OCI-LY1 (cell line): Measurements from ENCODE around the gene FNIP1.

Experiments
- H2AFZ ChIP-seq: fragments of 200-600 bp; sonication (generic), shearing (Covaris generic); 2 replicates; pipeline ENCODE4 v1.6.0; 2014; ENCODE audit warnings: antibody characterized with exemption, mild to moderate bottlenecking, low read length
- H3F3A ChIP-seq: fragments of 200-600 bp; sonication (generic), shearing (Covaris generic); 2 replicates; pipeline ENCODE4 v1.6.0; 2014; ENCODE audit warnings: mild to moderate bottlenecking, antibody characterized with exemption, low read length, moderate library complexity; ENCODE audit not compliant: insufficient read depth
- H3K27ac ChIP-seq: fragments of 200-600 bp; sonication (generic); 2 replicates; pipeline ENCODE4 v1.5.1; 2014; ENCODE audit warnings: low read length, mixed run types, mild to moderate bottlenecking, low read depth; ENCODE audit not compliant: poor library complexity, severe bottlenecking
- H3K27me3 ChIP-seq: fragments of 200-600 bp; sonication (generic); 2 replicates; pipeline ENCODE4 v1.6.0; 2014; ENCODE audit warnings: antibody characterized with exemption, mild to moderate bottlenecking, low read length, moderate library complexity; ENCODE audit not compliant: insufficient read depth
- H3K36me3 ChIP-seq: fragments of 200-600 bp; sonication (generic); 2 replicates; pipeline ENCODE4 v1.6.1; 2014; ENCODE audit warnings: mild to moderate bottlenecking, antibody characterized with exemption, low read length, moderate library complexity, mixed read lengths; ENCODE audit not compliant: insufficient read depth
- H3K4me1 ChIP-seq: fragments of 200-600 bp; sonication (generic); 2 replicates; pipeline ENCODE4 v1.5.1; 2014; ENCODE audit warnings: mild to moderate bottlenecking, low read length, moderate library complexity; ENCODE audit not compliant: insufficient read depth, severe bottlenecking
- H3K4me2 ChIP-seq: fragments of 200-600 bp; sonication (generic), shearing (Covaris generic); 2 replicates; pipeline ENCODE4 v1.6.1; 2014; ENCODE audit warnings: low read length
- H3K4me3 ChIP-seq: fragments of 200-600 bp; sonication (generic); 2 replicates; pipeline ENCODE4 v1.5.1; 2014; ENCODE audit warnings: low read length, low read depth, mild to moderate bottlenecking, mixed read lengths; ENCODE audit not compliant: poor library complexity, severe bottlenecking
- H3K79me2 ChIP-seq: fragments of 200-600 bp; shearing (Covaris generic); 2 replicates; pipeline ENCODE4 v1.6.1; 2016; ENCODE audit warnings: mixed run types, low read length, mixed read lengths; ENCODE audit not compliant: insufficient read depth
- H3K9ac ChIP-seq: fragments of 200-600 bp; sonication (generic), shearing (Covaris generic); 2 replicates; pipeline ENCODE4 v1.6.1; 2014; ENCODE audit warnings: mild to moderate bottlenecking, low read length, mixed read lengths
- H3K9me2 ChIP-seq: fragments of 200-600 bp; sonication (generic), shearing (Covaris generic); 2 replicates; pipeline ENCODE4 v1.6.1; 2014; ENCODE audit warnings: low read depth, mild to moderate bottlenecking, low read length, mixed read lengths
- H3K9me3 ChIP-seq: fragments of 200-600 bp; shearing (Covaris generic); 2 replicates; pipeline ENCODE4 v1.6.1; 2014; ENCODE audit warnings: low read length, mixed read lengths
- H4K20me1 ChIP-seq: fragments of 200-600 bp; sonication (generic), shearing (Covaris generic); 2 replicates; pipeline ENCODE4 v1.6.0; 2016; ENCODE audit warnings: mild to moderate bottlenecking, low read length; ENCODE audit not compliant: insufficient read depth
- EZH2 ChIP-seq: fragments of 200-600 bp; sonication (generic), shearing (Covaris generic); IDR thresholded peaks from 2 replicates; pipeline ENCODE4 v1.8.0; 2017; ENCODE audit warnings: borderline replicate concordance, mixed run types, mild to moderate bottlenecking, antibody characterized with exemption, low read length, moderate library complexity, mixed read lengths
- TF ChIP-seq, protein P1 (sequence below): fragments of 200-600 bp; sonication (generic), shearing (Covaris generic); IDR thresholded peaks from 2 replicates; pipeline ENCODE4 v1.5.1; 2017; ENCODE audit warnings: mild to moderate bottlenecking, antibody characterized with exemption, low read length, moderate library complexity, mixed read lengths

Gene FNIP1

DNA sequence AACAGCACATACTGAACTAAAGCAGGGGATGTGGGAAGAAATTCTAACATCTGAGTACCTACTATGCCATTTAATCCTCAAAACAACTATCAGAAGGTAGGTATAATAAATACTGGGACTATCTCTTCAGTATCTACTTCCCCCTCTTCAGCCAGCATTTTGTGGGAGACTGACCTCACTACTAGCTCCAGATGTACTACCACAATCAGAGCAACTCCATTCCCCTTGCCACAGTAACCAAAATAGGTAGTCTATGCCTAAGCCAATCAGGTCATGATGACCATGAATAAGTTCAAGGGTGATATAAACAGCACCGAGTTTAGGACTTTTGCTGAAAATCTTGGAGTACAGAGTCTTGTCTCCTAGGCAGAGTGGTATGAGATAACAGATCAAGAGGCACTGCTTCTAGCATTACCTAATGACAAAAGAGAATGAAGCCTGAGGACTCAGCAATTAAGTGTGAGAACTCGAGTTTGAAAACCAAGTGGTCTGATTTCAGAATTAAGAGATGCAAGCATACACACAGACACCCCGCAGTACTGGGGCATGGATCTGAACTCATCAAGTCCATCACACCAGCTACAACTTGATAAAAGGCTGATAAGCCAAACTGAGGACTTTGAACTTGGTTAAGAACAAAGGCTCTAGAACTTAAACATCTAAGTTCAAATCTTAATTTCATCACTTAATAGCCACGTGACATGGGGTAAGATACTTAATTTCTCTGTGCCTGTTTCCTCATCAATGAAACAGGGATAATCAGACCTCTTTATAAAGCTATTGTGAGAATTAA, 9.7 kb downstream of the FNIP1 start:
- no peak overlapping the region for H3K4me2 ChIP-seq
- peaks cover 9% of the 10 kb centered on the region for H3K36me3 ChIP-seq
- peaks cover 93% of the 10 kb centered on the region for H3K79me2 ChIP-seq
- H3K27me3 ChIP-seq = no peaks in the 10 kb centered on the region
- H3K4me1 ChIP-seq = peaks cover 6% of the 10 kb centered on the region
- no peaks in the 10 kb centered on the region for H3K9me2 ChIP-seq
- H3K4me3 ChIP-seq = no peak overlapping the region
- no peak overlapping the region for H2AFZ ChIP-seq
- TF ChIP-seq EZH2 = no peak
- TF ChIP-seq, protein P1, sequence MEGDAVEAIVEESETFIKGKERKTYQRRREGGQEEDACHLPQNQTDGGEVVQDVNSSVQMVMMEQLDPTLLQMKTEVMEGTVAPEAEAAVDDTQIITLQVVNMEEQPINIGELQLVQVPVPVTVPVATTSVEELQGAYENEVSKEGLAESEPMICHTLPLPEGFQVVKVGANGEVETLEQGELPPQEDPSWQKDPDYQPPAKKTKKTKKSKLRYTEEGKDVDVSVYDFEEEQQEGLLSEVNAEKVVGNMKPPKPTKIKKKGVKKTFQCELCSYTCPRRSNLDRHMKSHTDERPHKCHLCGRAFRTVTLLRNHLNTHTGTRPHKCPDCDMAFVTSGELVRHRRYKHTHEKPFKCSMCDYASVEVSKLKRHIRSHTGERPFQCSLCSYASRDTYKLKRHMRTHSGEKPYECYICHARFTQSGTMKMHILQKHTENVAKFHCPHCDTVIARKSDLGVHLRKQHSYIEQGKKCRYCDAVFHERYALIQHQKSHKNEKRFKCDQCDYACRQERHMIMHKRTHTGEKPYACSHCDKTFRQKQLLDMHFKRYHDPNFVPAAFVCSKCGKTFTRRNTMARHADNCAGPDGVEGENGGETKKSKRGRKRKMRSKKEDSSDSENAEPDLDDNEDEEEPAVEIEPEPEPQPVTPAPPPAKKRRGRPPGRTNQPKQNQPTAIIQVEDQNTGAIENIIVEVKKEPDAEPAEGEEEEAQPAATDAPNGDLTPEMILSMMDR = no peak
- no peak overlapping the region for H3K27ac ChIP-seq
- no peaks in the 10 kb centered on the region for H4K20me1 ChIP-seq
- H3K9ac ChIP-seq = no peak overlapping the region
- no peaks in the 10 kb centered on the region for H3K9me3 ChIP-seq
- H3F3A ChIP-seq = no peaks in the 10 kb centered on the region

DNA sequence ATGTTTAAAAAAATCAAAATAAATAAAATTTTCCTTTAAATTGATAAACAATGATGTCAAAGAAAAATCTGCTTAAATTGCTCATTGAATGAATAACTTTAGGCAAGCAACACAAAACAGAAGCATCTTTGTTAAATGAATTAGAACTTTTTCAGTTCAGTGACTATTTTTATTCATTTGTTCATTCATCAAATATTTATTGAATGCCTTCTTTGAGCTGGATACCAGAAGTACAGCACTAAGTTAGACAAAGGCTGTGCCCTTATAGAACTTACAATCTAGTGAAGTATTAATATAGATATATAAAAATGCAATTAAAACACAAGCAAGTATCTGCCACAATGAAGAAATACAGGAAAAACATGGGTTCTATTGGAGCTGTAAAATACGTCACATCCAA, 10.8 kb downstream of the FNIP1 start:
- no peak overlapping the region for H3K4me3 ChIP-seq
- peaks cover 93% of the 10 kb centered on the region for H3K79me2 ChIP-seq
- H3K9ac ChIP-seq = no peak overlapping the region
- no peaks in the 10 kb centered on the region; the same call in 1 of the 2 replicates for H3K9me3 ChIP-seq
- no peak overlapping the region for H3K4me2 ChIP-seq
- peaks cover 13% of the 10 kb centered on the region for H3K36me3 ChIP-seq
- no peak overlapping the region for H3K27ac ChIP-seq
- no peaks in the 10 kb centered on the region for H3K9me2 ChIP-seq
- no peaks in the 10 kb centered on the region for H3F3A ChIP-seq
- H4K20me1 ChIP-seq = no peaks in the 10 kb centered on the region
- TF ChIP-seq EZH2 = no peak
- TF ChIP-seq, protein P1 = no peak
- H2AFZ ChIP-seq = no peak overlapping the region
- peaks cover 5% of the 10 kb centered on the region for H3K4me1 ChIP-seq
- no peaks in the 10 kb centered on the region for H3K27me3 ChIP-seq

DNA sequence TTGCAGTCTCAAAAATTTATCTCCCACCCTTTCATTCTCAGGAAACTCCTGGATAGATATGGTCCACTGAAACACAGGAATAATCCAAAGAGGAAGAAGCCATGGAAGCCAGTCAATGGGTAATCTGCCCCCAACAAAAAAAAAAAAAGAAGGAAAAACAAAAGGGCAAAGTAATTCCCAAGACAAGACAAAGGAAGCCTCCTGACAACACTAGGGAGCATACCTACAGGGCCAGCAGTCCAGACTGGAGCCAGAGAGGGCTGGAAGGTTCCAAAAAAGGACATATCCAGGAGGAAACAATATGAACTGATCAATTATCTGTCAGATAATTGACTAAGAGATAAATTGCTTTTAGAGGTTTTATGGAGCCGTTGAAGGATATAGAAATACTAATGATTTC, 12.9 kb downstream of the FNIP1 start:
- Histone ChIP-seq H3K4me2 (no peak overlapping the region), H3K4me3 (no peak overlapping the region), H3K9ac (no peak overlapping the region), H3K9me3 (no peaks in the 10 kb centered on the region; the same call in 1 of the 2 replicates), H3K4me1 (no peaks in the 10 kb centered on the region), H3F3A (no peaks in the 10 kb centered on the region), H3K79me2 (peaks cover 79% of the 10 kb centered on the region), H3K27me3 (no peaks in the 10 kb centered on the region), H2AFZ (no peak overlapping the region), H3K9me2 (no peaks in the 10 kb centered on the region), H4K20me1 (no peaks in the 10 kb centered on the region), H3K36me3 (peaks cover 13% of the 10 kb centered on the region), H3K27ac (no peak overlapping the region)
- no peak for TF ChIP-seq EZH2
- TF ChIP-seq, protein P1 = no peak
